Caki2 (cell line): Measurements from ENCODE around the gene POF1B. TPM values are rescaled to one million over a fixed set of nuclear protein-coding genes. Genes with fewer than 3 reads are reported as not detected.

ENCODE experiments used
- DNase-seq: peaks from one replicate; pipeline ENCODE4 v3.0.0-alpha.2; 2015; ENCODE audit warnings: low read depth
- in situ Hi-C: cut with HindIII; loops from 2 replicates; pipeline ENCODE4 v1.10.0; 2016; ENCODE audit warnings: low sequenced_read_pairs, low pct_unique_long_range_greater_than_20kb, mixed read lengths
- total RNA-seq: library from RNA; depleted of rRNA; stranded (reverse); fragments of >200 nt; shearing (Covaris generic); gene quantifications from 2 replicates; pipeline ENCODE4 v1.2.3, GENCODE V29; 2014; ENCODE audit warnings: low replicate concordance; rRNA removed

Gene POF1B
- total RNA-seq, 1 experiment from 2014 or later, result not detected

DNA sequence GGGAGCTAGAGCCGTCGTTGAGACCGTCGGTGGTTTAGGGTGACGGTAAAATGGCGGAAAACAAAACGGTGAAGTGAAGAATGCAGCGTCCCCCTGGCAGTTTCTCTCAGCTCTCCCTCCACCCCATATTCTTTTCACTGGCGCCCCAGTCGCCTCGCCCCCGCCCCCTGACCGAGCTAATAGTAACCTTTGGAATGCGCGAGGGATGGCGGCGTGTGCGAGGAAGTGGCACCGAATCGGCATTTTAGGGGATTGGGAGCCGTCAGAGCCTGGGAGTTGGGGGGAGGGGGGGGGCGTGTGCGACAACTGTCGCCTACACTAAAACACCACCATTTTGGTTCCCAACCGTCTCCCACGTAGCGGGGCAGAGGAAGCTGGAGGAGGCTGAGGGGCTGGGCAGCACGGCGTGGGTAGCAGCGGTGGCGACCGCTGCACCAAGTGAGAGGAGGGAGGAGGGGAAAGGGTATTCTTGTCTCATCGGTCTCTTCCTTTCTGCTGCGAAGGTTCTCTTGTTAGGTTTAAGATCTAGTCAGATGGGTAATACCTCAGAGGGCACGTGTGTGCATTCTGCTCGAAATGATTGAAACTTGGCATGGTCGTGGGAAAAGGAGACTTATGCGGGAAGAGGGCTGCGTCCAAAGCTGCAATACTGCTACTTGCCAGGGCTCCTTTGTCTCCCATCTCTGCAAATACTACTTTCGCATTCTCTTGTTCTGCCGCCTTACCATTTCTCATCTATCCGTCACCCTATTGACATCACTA lies 134.8 kb downstream of the POF1B start:
- peak; percentile 3 for DNase-seq
- in situ Hi-C loops, result no loop called here

DNA sequence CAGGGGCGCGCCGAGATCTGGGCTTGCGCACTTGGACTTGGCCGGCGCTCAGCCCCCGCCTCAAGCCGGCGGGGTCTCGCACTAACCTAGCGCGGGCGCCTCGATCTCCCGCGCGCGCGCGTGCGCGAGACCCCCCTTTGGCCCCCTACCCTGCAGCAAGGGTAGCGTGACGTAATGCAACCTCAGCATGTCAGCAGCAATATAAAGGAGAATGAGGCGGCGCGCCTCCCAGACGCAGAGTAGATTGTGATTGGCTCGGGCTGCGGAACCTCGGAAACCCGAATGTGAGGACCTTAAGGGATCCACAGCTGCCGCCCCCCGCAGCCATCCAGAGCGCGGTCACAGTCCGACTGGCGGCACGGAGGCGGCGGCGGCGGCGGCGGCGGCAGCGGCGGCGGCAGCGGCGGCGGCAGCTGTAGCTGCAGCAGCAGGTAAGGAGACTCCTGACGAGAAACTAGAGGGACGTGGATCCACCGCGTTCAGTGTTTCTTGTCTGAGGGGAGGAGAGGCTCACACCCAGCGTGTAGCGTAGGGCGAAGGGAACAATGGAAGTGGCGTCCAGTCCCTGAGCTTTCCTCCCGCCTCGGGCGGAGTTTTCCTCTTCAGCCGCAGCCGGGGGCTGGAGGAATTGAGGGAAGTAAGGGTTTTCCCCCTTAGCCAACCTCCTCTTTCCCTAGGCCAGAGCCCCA lies 135.6 kb downstream of the POF1B start, which contains the start of the genes SATL1 and ZNF711:
Gene SATL1 (minus strand): TSS at position 19 of the 689 bp plus-strand sequence. CDS start 134,811 bp downstream, outside the sequence.
Gene ZNF711 (plus strand): TSS at position 231 of the 689 bp plus-strand sequence. CDS start 3,582 bp downstream, outside the sequence.
- DNase-seq, result peak; percentile 13

GRCh38 chrX:85243155-85243554 lies 136.3 kb downstream of the POF1B start:
- DNase-seq, result peak; percentile 0
- in situ Hi-C loops, result no loop called here

More for the DNA sequence above, 135.6 kb downstream of the POF1B start, which contains the start of the genes SATL1 and ZNF711:
- in situ Hi-C loops, result no loop called here

Other genes with a start within 250 kb of the POF1B start
- not detected in 2 replicates for gene SATL1, start 135.9 kb downstream of the POF1B start, total RNA-seq
- gene ZNF711, start 135.7 kb downstream of the POF1B start, total RNA-seq, result not detected in 2 replicates